MM.1S (cell line): ENCODE measurements around the gene SCNM1.

ENCODE experiments used
- EZH2phosphoT487 ChIP-seq: fragments of 300-600 bp; sonication (generic); IDR thresholded peaks from 2 replicates; pipeline ENCODE4 v1.6.1; 2018; ENCODE audit warnings: antibody characterized with exemption, low read length
- TF ChIP-seq, protein P1 (sequence below): fragments of 300-600 bp; sonication (generic); IDR thresholded peaks from 2 replicates; pipeline ENCODE4 v1.5.1; 2016; ENCODE audit warnings: antibody characterized with exemption, low read length, mixed read lengths

DNA sequence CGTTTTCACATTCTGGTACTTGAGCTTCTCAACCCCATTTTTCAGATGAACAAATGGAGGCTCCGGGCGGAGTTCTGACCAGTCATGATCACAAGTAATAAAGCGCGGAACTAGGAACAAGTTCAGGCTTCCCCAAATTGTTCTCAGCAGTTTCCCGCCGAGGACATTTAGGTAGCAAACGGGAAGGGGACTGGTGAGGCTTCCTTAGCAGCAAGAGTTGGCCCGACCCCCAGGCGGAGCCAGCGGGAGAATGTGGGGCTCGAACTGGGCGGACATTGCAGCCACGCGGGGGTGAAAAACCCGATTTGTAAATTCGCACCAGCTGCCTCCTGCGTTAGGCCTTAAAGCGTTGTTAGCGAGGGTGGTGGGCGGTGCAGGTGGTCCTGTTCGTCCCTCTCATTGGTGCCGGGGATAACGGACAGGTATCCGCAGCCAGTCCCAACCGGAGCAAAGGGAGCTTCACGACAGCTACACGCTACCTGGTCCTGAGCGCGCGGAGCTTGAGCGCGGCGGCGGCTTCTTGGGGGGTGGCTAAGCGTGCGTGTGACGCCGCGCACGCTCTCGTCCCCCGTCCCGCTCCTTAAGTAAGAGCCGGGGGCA is 34.9 kb upstream of the SCNM1 start:
- TF ChIP-seq, protein P1, sequence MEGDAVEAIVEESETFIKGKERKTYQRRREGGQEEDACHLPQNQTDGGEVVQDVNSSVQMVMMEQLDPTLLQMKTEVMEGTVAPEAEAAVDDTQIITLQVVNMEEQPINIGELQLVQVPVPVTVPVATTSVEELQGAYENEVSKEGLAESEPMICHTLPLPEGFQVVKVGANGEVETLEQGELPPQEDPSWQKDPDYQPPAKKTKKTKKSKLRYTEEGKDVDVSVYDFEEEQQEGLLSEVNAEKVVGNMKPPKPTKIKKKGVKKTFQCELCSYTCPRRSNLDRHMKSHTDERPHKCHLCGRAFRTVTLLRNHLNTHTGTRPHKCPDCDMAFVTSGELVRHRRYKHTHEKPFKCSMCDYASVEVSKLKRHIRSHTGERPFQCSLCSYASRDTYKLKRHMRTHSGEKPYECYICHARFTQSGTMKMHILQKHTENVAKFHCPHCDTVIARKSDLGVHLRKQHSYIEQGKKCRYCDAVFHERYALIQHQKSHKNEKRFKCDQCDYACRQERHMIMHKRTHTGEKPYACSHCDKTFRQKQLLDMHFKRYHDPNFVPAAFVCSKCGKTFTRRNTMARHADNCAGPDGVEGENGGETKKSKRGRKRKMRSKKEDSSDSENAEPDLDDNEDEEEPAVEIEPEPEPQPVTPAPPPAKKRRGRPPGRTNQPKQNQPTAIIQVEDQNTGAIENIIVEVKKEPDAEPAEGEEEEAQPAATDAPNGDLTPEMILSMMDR = no peak
- TF ChIP-seq EZH2phosphoT487 = no peak
